IMR-90 (cell line): Measurements from ENCODE around the gene ADGRA3.

Source experiments
- CTCF ChIP-seq: conservative IDR thresholded peaks from 2 replicates; pipeline ENCODE4 v1.5.1; 2012; ENCODE audit warnings: mild to moderate bottlenecking, low read depth, low read length, improper control_type of control experiment
- FOS ChIP-seq: fragments of 150-350 bp; IDR thresholded peaks from 2 replicates; pipeline ENCODE4 v1.6.1; 2016; ENCODE audit warnings: low read depth, low read length
- MAFK ChIP-seq: IDR thresholded peaks from 2 replicates; pipeline ENCODE4 v1.6.1; 2012; ENCODE audit warnings: low read depth, low read length, improper control_type of control experiment
- RCOR1 ChIP-seq: IDR thresholded peaks from 2 replicates; pipeline ENCODE4 v1.6.1; 2012; ENCODE audit warnings: mild to moderate bottlenecking, low read length, improper control_type of control experiment; ENCODE audit not compliant: insufficient replicate concordance
- RFX5 ChIP-seq: IDR thresholded peaks from 2 replicates; pipeline ENCODE4 v1.8.0; 2012; ENCODE audit warnings: low read depth, mild to moderate bottlenecking, low read length, moderate library complexity

DNA sequence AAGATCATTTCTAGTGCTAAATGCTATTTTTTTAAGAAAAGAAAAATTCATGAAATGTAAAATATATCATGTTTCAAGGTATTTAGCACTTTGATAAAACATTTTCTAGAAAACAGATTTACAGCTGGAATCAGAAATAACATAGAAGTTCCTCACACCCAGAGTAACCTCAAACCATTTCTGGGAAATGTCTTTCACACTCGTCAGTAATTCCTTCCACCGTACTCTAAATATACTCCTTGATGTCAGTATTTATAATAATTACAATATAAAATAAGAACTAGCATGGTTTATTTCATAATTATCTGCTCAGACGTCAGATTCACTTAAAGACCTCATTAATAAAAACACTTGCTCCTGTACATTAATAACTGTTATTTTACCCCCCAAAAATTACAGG lies 103.9 kb downstream of the ADGRA3 start:
- no peak for TF ChIP-seq CTCF
- TF ChIP-seq MAFK, result no peak
- TF ChIP-seq FOS, result no peak
- TF ChIP-seq RCOR1, result no peak
- no peak for TF ChIP-seq RFX5
